Central memory CD4-positive, alpha-beta T cell (primary cell): ENCODE measurements around the gene SIN3A.
"Not testable (repeated sequence)": the region's sequence is repeated elsewhere in the genome, so short reads cannot be mapped to it uniquely, and the experiment has no call there.

ENCODE experiments used
- DNase-seq: peaks from one replicate; pipeline ENCODE4 v3.0.0; 2022

SIN3A gene

GRCh38 chr15:75450307-75451201 is 936 bp downstream of the SIN3A start:
- peak; percentile 93 for DNase-seq

DNA sequence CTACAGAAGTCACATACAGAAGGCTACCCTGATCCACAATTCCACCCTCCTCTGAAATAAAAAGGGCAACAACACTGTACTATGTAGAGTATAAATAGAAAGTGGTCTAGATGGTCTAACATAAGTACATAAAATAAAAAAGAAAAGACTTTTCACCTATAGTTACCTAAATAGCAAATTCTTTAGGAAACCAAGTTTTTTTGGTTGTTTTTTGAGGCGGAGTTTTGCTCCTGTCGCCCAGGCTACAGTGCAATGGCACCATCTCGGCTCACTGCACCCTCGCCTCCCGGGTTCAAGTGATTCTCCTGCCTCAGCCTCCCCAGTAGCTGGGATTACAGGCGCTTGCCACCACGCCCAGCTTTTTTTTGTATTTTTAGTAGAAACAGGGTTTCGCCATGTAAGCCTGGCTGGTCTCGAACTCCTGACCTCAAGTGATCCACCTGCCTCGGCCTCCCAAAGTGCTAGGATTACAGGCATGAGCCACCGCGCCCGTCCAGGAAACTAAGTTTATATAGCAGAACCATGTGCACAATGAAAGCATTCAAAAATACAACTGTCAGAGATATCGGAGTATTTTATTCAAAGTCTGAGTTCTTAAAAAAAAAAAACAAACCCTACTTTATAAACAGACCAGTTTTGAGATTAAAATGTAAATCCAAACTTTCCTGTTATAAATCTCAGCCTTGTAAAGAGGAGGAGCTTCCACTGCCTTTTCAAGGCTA is 1.7 kb downstream of the SIN3A start:
- DNase-seq, result no peak

DNA sequence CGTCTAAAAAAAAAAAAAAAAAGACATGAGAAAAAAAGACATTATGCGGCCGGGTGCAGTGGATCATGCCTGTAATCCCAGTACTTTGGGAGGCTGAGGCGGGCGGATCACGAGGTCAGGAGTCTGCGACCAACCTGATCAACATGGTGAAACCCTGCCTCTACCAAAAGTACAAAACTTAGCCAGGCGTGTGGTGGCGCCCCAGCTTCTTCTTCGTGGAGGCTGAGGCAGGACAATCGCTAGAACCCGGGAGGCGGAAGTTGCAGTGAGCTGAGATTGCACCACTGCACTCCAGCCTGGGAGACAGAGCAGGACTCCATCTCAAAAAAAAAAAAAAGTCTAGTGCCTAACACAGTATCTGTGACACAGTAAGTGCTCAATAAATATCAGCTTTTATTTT is 3.3 kb downstream of the SIN3A start:
- DNase-seq, result not testable (repeated sequence)

GRCh38 chr15:75446151-75446550 is 5.3 kb downstream of the SIN3A start:
- DNase-seq, result peak; percentile 9

GRCh38 chr15:75445324-75445723 is 6.2 kb downstream of the SIN3A start:
- DNase-seq, result not testable (repeated sequence)

- DNase-seq, result not testable (repeated sequence)
Observed at GRCh38 chr15:75443972-75444453, 7.5 kb downstream of the SIN3A start.

DNA sequence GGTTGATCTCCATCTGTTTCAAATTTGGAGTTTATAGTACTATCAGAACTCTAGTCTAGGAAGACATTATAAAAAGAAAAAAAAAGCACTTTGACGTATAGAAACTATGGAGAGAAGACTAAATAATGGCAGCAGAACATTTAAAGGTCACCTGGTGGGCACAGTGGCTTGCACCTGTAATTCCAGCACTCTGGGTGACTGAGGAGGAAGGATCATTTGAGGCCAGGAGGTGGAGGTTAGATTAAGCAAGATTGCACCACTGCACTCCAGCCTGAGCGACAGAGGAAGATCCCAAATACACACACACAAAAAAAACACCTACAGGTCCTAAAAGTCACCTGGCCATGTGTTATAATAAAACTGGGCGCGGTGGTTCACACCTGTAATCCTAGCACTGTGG is 13.8 kb downstream of the SIN3A start:
- DNase-seq, result no peak

DNA sequence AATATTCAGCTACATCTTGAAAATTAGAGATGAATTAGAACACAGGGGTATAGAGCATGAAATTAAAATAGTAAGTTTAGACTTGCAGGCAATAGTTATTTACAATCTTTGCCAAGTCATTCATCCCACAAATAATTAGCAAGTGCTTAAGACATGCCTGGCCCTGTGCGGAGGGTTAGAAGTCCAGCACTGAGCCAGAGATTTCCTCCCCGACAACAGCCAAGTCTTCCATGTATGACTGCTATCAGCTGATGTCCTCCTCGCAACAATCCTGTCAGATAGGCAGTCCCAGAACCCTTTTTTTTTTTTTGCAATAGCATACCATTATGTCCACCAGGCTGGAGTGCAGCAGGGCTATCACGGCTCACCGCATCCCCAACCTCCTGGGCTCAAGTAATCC is 14.6 kb downstream of the SIN3A start:
- no peak for DNase-seq

GRCh38 chr15:75431682-75432081 is 19.8 kb downstream of the SIN3A start:
- DNase-seq, result no peak

GRCh38 chr15:75431270-75431669 is 20.2 kb downstream of the SIN3A start:
- DNase-seq, result no peak

DNA sequence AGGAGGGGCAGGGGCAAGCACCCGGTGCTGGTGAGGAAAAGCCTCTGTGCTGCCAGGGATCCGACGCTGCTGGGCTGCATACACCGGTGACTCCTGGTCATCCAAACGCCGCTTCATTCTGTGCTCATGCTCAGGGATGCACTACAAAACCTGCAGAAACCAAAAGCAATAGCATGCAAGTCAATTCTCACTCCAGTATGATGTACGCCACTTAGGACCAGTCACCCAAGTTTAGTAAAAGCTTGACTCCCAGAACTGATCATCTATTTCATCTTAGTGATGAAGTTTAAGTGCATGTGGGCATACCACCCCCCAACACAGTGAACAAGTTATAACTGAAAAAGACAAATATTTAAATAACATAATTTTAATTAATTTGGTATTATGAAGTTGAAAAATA is 21.2 kb downstream of the SIN3A start:
- DNase-seq, result no peak

- DNase-seq, result no peak
Observed at GRCh38 chr15:75428152-75428551, 23.3 kb downstream of the SIN3A start.

GRCh38 chr15:75425966-75426500 is 25.5 kb downstream of the SIN3A start:
- no peak for DNase-seq

DNA sequence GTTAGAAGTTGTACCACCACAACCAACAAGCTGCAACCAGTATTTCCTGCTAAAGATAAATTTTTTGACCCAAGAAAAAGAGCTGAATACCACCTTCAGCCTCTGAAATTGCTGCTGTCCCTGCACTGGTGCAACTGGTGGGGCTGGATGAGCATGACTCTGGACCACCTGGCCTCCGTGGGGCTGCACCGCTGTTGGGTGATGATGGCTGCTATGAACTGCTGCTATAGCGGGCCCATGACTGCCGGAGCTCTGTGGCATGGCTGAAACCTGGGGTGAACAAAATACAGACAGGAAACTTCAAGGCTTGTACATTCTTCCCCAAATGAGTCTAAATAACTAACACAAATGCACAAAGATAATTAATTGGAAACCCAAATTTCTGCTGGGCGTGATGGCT is 28.9 kb downstream of the SIN3A start:
- no peak for DNase-seq

- no peak for DNase-seq
Observed at GRCh38 chr15:75420698-75421097, 30.8 kb downstream of the SIN3A start.

GRCh38 chr15:75416584-75416983 is 34.9 kb downstream of the SIN3A start:
- no peak for DNase-seq

DNA sequence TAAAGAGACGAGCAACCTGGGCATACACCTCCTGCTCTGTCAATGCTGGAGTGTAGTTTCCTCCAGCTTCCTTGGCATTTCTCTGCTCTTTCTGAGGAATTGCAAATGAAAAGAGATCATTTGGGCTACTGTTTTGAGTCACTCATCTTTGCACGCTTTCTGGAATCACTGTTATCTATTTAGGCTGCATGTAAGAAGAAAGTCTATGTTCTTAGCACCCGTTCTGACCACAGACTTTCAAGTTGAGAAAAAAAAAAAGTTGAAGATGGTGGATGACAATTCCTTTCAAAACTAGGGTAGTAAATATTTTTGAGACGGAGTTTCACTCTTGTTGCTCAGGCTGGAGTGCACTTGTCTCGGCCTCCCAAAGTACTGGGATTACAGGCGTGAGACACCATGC is 41.3 kb downstream of the SIN3A start:
- no peak for DNase-seq

DNA sequence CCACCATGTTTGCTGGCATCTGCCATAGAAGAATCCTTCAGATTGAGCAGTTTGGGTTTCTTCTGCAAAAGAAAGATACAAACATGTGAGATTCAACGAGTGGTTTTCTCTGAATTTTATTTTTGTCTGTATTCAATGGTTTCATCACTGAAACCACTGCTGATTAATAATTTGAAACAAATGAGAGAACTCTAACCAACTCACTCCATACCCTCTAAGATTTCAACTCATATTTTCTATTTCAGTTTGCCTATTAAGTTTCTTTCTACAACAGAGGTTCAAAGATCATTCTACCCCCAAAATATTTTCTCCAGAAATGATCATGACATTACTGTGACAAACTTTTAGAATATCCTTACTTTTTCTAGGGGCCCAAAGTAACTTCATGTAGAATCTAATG is 44.4 kb downstream of the SIN3A start:
- DNase-seq, result no peak

GRCh38 chr15:75403892-75404291 is 47.6 kb downstream of the SIN3A start:
- DNase-seq, result no peak

- DNase-seq, result no peak
Observed at GRCh38 chr15:75397494-75397893, 54.0 kb downstream of the SIN3A start.

GRCh38 chr15:75389791-75390382 is 61.6 kb downstream of the SIN3A start:
- no peak for DNase-seq

DNA sequence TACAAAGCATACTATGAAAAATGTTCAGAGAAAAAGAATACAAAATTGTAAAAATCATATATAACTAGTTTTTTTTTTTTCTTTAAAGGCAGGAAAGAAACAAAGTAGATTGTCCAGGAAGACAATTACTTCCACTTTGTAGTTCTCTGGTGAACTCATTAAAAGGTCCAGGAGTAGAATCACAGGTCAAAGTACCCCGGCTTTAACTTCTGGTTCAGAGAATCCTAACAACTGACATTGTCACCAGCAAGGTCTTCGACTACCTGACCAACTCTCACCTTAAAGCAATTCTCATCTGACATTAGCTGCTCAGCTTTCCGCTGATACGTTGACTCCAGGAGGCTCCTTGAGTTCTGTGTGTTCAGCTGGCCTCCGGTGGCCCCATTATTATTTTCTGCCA is 67.5 kb downstream of the SIN3A start:
- DNase-seq, result not testable (repeated sequence)

DNA sequence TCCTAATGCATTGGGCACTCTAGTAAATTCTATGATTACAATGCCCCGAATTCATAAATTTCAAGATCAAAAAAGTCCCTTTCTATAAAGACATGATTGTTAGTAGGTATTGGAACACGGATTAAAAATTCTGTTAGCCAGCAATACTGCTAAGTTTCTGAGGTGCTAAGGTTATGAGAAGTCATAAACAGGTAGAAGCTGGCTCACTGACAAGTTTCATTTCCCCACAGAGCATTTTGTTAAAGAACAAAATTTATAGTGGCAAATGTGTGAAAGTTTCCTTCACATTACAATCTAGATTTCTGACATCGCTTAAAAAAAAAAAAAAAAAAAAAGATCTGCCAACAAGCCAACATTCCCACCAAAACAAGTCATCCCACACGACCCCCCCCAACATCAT is 70.7 kb downstream of the SIN3A start:
- DNase-seq, result no peak
